ENCODE measurements around the gene OSBP2.

Gene OSBP2

GRCh38 chr22:30940685-30941362 lies 246.2 kb downstream of the OSBP2 start:
- TF ChIP-seq GATA3 (IDR thresholded peaks at IDR 0.05; ENCODE audit: low read depth, low read length) (no peak), GATA2 (IDR thresholded peaks at IDR 0.05; ENCODE audit: low read depth, low read length) (no peak)

GRCh38 chr22:30941363-30941740 lies 246.7 kb downstream of the OSBP2 start:
- no peak for TF ChIP-seq GATA2 (IDR thresholded peaks at IDR 0.05; ENCODE audit: low read depth, low read length)
- no peak for TF ChIP-seq GATA3 (IDR thresholded peaks at IDR 0.05; ENCODE audit: low read depth, low read length)

GRCh38 chr22:30943368-30943767 lies 248.7 kb downstream of the OSBP2 start:
- TF ChIP-seq GATA2 (IDR thresholded peaks at IDR 0.05; ENCODE audit: low read depth, low read length), result no peak
- no peak for TF ChIP-seq GATA3 (IDR thresholded peaks at IDR 0.05; ENCODE audit: low read depth, low read length)

- TF ChIP-seq GATA3 (IDR thresholded peaks at IDR 0.05; ENCODE audit: low read depth, low read length) (no peak), GATA2 (IDR thresholded peaks at IDR 0.05; ENCODE audit: low read depth, low read length) (no peak)
Measured at GRCh38 chr22:30944986-30945385, 250.3 kb downstream of the OSBP2 start.

- TF ChIP-seq GATA2 (IDR thresholded peaks at IDR 0.05; ENCODE audit: low read depth, low read length), result no peak
- TF ChIP-seq GATA3 (IDR thresholded peaks at IDR 0.05; ENCODE audit: low read depth, low read length), result no peak
Measured at GRCh38 chr22:30945653-30946052, 251.0 kb downstream of the OSBP2 start.

GRCh38 chr22:30946354-30946753 lies 251.7 kb downstream of the OSBP2 start:
- TF ChIP-seq GATA3 (IDR thresholded peaks at IDR 0.05; ENCODE audit: low read depth, low read length), result no peak
- TF ChIP-seq GATA2 (IDR thresholded peaks at IDR 0.05; ENCODE audit: low read depth, low read length), result no peak

GRCh38 chr22:30947173-30947815 lies 252.6 kb downstream of the OSBP2 start:
- TF ChIP-seq GATA2 (IDR thresholded peaks at IDR 0.05; ENCODE audit: low read depth, low read length), result no peak
- TF ChIP-seq GATA3 (IDR thresholded peaks at IDR 0.05; ENCODE audit: low read depth, low read length), result no peak

GRCh38 chr22:30947816-30948454 lies 253.3 kb downstream of the OSBP2 start:
- TF ChIP-seq GATA2 (IDR thresholded peaks at IDR 0.05; ENCODE audit: low read depth, low read length) (no peak), GATA3 (IDR thresholded peaks at IDR 0.05; ENCODE audit: low read depth, low read length) (no peak)

GRCh38 chr22:30948930-30949342 lies 254.3 kb downstream of the OSBP2 start:
- TF ChIP-seq GATA3 (IDR thresholded peaks at IDR 0.05; ENCODE audit: low read depth, low read length) (no peak), GATA2 (IDR thresholded peaks at IDR 0.05; ENCODE audit: low read depth, low read length) (no peak)

GRCh38 chr22:30949934-30950660 lies 255.4 kb downstream of the OSBP2 start:
- no peak for TF ChIP-seq GATA2 (IDR thresholded peaks at IDR 0.05; ENCODE audit: low read depth, low read length)
- TF ChIP-seq GATA3 (IDR thresholded peaks at IDR 0.05; ENCODE audit: low read depth, low read length), result no peak

- no peak for TF ChIP-seq GATA3 (IDR thresholded peaks at IDR 0.05; ENCODE audit: low read depth, low read length)
- TF ChIP-seq GATA2 (IDR thresholded peaks at IDR 0.05; ENCODE audit: low read depth, low read length), result no peak
Measured at GRCh38 chr22:30953206-30953605, 258.5 kb downstream of the OSBP2 start.

GRCh38 chr22:30955153-30955552 lies 260.5 kb downstream of the OSBP2 start:
- TF ChIP-seq GATA2 (IDR thresholded peaks at IDR 0.05; ENCODE audit: low read depth, low read length), result no peak
- TF ChIP-seq GATA3 (IDR thresholded peaks at IDR 0.05; ENCODE audit: low read depth, low read length), result no peak
